ACC112 (cell line): ENCODE measurements around the gene LRRC37B.
"Not testable (repeated sequence)": the region's sequence is repeated elsewhere in the genome, so short reads cannot be mapped to it uniquely, and the experiment has no call there.

Source experiments
- H2AFZ ChIP-seq: fragments of 200-600 bp; sonication (generic); one replicate; pipeline ENCODE4 v1.6.0; 2017; ENCODE audit warnings: antibody characterized with exemption, low read length; ENCODE audit not compliant: unreplicated experiment
- H3K27ac ChIP-seq: fragments of 200-600 bp; sonication (generic); 2 replicates; pipeline ENCODE4 v1.5.1; 2014; ENCODE audit warnings: low read depth, mild to moderate bottlenecking, antibody characterized with exemption, low read length, moderate library complexity
- H3K27me3 ChIP-seq: fragments of 200-600 bp; sonication (generic); 2 replicates; pipeline ENCODE4 v1.6.1; 2014; ENCODE audit warnings: mild to moderate bottlenecking, antibody characterized with exemption, low read length, moderate library complexity, mixed read lengths; ENCODE audit not compliant: insufficient read depth
- H3K36me3 ChIP-seq: fragments of 200-600 bp; sonication (generic); 2 replicates; pipeline ENCODE4 v1.6.1; 2016; ENCODE audit warnings: mild to moderate bottlenecking, antibody characterized with exemption, low read length, moderate library complexity, mixed read lengths; ENCODE audit not compliant: insufficient read depth
- H3K4me1 ChIP-seq: fragments of 200-600 bp; sonication (generic); one replicate; pipeline ENCODE4 v1.6.1; 2016; ENCODE audit warnings: low read length, mixed read lengths; ENCODE audit not compliant: insufficient read depth, unreplicated experiment, control insufficient read depth
- H3K4me3 ChIP-seq: fragments of 200-600 bp; sonication (generic); 2 replicates; pipeline ENCODE4 v1.5.1; 2014; ENCODE audit warnings: mild to moderate bottlenecking, low read depth, low read length
- H3K79me2 ChIP-seq: fragments of 200-600 bp; sonication (generic); one replicate; pipeline ENCODE4 v1.6.0; 2016; ENCODE audit warnings: low read length; ENCODE audit not compliant: control insufficient read depth, unreplicated experiment, insufficient read depth

LRRC37B gene

GRCh38 chr17:32015245-32016013, 8.2 kb downstream of the LRRC37B start:
- H3K79me2 ChIP-seq, result peaks cover 22% of the 10 kb centered on the region
- no peaks in the 10 kb centered on the region for H3K4me1 ChIP-seq
- H3K27me3 ChIP-seq, result no peaks in the 10 kb centered on the region
- H3K36me3 ChIP-seq, result 0 out of 2 replicates have a peak, but pooled peaks cover 3% of the 10 kb centered on the region
- no peak overlapping the region for H2AFZ ChIP-seq
- H3K4me3 ChIP-seq, result no peak overlapping the region
- H3K27ac ChIP-seq, result no peak overlapping the region

DNA sequence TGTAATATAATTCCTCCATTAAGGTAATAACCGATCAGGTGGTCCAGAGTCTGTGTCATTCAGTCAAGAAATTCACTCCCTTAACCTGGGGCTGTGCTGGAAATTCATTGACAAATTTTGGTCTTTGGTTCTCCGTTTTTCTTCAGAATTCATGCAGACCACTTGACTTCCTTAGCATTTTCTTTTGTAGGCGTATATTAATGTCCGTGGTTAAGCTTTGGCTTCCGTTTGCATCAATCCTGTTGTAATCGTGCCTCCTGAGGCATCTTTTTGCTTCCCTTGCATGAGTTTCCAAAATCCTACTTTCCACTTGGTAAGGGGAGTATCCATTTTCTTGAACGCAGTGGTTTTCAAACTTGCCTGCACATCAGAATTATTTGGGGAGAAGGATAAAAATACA, 9.0 kb downstream of the LRRC37B start:
- H3K4me1 ChIP-seq, result no peaks in the 10 kb centered on the region
- H3K4me3 ChIP-seq, result no peak overlapping the region

GRCh38 chr17:32019228-32019627, 12.0 kb downstream of the LRRC37B start:
- Histone ChIP-seq H3K79me2 (peaks cover 6% of the 10 kb centered on the region), H2AFZ (no peak overlapping the region), H3K36me3 (0 out of 2 replicates have a peak, but pooled peaks cover 3% of the 10 kb centered on the region), H3K4me1 (no peaks in the 10 kb centered on the region), H3K27me3 (no peaks in the 10 kb centered on the region), H3K4me3 (no peak overlapping the region), H3K27ac (no peak overlapping the region)

More for the DNA sequence above, 9.0 kb downstream of the LRRC37B start:
- H3K27me3 ChIP-seq, result no peaks in the 10 kb centered on the region
- H2AFZ ChIP-seq, result no peak overlapping the region
- 0 out of 2 replicates have a peak, but pooled peaks cover 3% of the 10 kb centered on the region for H3K36me3 ChIP-seq
- H3K79me2 ChIP-seq, result peaks cover 21% of the 10 kb centered on the region
- no peak overlapping the region for H3K27ac ChIP-seq

- 0 out of 2 replicates have a peak, but pooled peaks cover 3% of the 10 kb centered on the region for H3K36me3 ChIP-seq
Measured at GRCh38 chr17:32020943-32021614, 13.9 kb downstream of the LRRC37B start.

DNA sequence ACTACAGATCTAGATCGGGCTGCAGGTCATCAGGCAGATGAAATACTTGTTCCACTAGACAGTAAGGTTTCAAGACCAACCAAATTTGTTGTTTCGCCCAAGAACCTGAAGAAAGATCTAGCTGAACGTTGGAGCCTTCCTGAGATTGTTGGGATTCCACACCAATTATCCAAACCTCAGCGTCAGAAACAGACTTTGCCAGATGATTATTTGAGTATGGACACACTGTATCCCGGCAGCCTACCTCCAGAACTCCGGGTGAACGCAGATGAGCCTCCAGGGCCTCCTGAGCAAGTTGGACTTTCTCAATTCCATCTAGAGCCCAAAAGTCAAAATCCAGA, 14.4 kb downstream of the LRRC37B start:
- Histone ChIP-seq H3K4me3 (no peak overlapping the region), H2AFZ (no peak overlapping the region), H3K36me3 (0 out of 2 replicates have a peak, but pooled peaks cover 3% of the 10 kb centered on the region), H3K79me2 (peaks cover 2% of the 10 kb centered on the region), H3K27me3 (no peaks in the 10 kb centered on the region), H3K4me1 (no peaks in the 10 kb centered on the region), H3K27ac (no peak overlapping the region)

More at GRCh38 chr17:32020943-32021614, 13.9 kb downstream of the LRRC37B start:
- no peak overlapping the region for H2AFZ ChIP-seq
- no peak overlapping the region for H3K27ac ChIP-seq
- H3K79me2 ChIP-seq, result peaks cover 4% of the 10 kb centered on the region
- H3K4me1 ChIP-seq, result no peaks in the 10 kb centered on the region
- no peaks in the 10 kb centered on the region for H3K27me3 ChIP-seq
- H3K4me3 ChIP-seq, result no peak overlapping the region

DNA sequence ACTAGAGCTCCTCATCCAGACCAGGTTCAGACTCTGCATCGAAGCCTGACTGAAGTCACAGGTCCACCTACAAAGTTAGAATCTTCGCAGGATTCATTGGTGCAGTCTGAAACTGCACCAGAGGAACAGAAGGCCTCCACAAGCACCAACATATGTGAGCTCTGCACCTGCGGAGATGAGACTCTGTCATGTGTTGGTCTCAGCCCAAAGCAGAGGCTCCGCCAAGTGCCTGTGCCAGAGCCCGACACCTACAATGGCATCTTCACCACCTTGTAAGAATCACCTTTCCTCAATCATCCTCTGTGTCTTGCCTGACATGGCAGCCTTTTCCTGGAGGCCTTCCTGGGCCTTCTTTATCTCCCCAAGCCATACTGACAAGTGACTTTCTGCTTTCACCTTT, 15.4 kb downstream of the LRRC37B start:
- H3K27ac ChIP-seq, H3K4me1 ChIP-seq, H2AFZ ChIP-seq: not testable (repeated sequence)

GRCh38 chr17:32027271-32027670, 20.1 kb downstream of the LRRC37B start:
- H3K79me2 ChIP-seq, H3K4me3 ChIP-seq, H2AFZ ChIP-seq, H3K27ac ChIP-seq, H3K36me3 ChIP-seq, H3K4me1 ChIP-seq, H3K27me3 ChIP-seq: not testable (repeated sequence)

More for the DNA sequence above, 15.4 kb downstream of the LRRC37B start:
- H3K79me2 ChIP-seq, H3K4me3 ChIP-seq, H3K36me3 ChIP-seq, H3K27me3 ChIP-seq: not testable (repeated sequence)

DNA sequence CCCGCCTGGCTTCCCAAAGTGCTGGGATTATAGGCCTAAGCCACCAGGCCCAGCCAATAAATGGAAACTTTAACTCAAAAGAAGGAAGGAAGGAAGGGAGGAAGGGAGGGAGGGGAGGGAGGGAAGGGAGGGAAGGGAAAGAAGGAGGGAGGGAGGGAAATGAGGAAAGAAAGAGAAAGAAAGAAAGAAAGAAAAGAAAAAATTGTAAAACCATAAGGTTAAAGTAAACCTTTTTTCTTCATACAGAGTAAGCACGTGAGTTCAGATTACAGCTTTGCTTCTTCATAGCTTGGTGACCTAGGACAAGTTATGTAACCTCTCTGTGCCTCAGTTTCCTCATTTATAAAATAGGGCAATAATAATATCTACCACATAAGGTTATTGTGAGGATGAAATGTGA, 26.0 kb downstream of the LRRC37B start:
- H3K79me2 ChIP-seq, result no peaks in the 10 kb centered on the region
- H3K27me3 ChIP-seq, result no peaks in the 10 kb centered on the region
- H2AFZ ChIP-seq, result no peak overlapping the region
- no peaks in the 10 kb centered on the region for H3K36me3 ChIP-seq
- H3K4me3 ChIP-seq, result no peak overlapping the region
- H3K27ac ChIP-seq, result no peak overlapping the region
- H3K4me1 ChIP-seq, result no peaks in the 10 kb centered on the region

DNA sequence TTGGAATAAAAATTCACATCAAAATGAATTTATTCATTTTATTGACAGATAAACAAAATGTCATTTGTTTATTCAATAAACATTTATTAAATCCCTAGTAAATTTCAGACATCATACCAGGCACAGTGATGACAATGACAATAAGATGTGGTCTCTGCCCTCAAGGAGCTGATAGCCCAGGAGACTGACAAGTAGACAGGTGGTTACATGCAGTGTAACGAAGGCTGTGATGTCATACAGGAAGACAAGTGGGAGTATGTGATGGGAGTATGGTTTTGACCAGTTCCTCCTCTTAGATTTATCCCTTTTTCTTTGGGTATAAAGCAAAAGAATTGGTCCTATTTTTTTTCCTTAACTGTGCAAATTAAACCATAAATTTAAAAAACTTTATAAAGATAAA, 26.6 kb downstream of the LRRC37B start:
- not testable (repeated sequence) for H3K4me1 ChIP-seq, H3K79me2 ChIP-seq, H3K36me3 ChIP-seq, H2AFZ ChIP-seq, H3K4me3 ChIP-seq, H3K27me3 ChIP-seq, H3K27ac ChIP-seq

DNA sequence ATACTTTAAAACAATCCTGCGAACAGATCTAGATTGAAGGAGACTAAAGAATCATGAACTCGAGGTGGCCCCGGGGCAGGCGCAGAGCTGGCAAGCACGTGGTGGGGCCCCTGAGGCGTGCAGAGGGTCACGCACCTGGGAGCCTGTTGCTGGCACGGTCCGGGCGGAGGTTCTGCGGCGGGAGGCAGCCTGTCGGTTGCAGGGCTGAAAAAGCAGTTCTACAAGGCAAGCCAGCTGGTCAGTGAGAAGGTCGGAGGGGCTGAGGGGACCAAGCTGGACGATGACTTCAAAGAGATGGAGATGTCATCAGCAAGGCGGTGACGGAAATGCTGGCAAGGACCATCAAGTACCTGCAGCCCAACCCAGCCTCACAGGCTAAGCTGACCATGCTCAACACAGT, 33.1 kb downstream of the LRRC37B start:
- H3K36me3 ChIP-seq, H3K27me3 ChIP-seq, H3K27ac ChIP-seq, H3K4me3 ChIP-seq, H3K4me1 ChIP-seq, H2AFZ ChIP-seq, H3K79me2 ChIP-seq: not testable (repeated sequence)

DNA sequence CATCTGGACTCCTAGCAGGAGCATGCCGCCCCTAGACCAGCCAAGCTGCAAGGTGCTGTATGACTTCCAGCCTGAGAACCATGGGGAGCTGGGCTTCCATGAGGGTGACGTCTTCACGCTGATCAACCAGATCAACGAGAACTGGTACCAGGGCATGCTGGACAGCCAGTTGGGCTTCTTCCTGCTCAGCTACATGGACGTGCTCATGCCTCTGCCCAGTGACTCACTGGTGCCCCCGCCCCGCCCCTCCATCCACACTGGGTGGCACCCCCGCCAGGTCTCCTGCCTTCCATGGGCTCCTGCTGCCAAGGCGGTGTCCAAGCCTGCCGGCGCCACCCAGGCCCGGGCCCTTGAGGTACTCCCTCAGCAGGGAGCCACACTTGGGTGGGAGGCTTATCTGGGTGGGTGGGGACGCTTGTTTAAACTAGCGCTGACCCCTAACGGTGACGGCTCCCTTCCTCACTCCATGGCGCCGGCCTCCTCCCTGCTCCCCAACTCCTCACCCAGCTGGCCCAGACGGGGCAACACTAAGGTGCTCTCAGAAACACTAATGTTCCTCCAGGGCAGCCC, 34.2 kb downstream of the LRRC37B start:
- not testable (repeated sequence) for H3K36me3 ChIP-seq, H3K4me3 ChIP-seq, H3K79me2 ChIP-seq, H2AFZ ChIP-seq, H3K4me1 ChIP-seq, H3K27me3 ChIP-seq, H3K27ac ChIP-seq
